Measurements from ENCODE around the gene MOK.
"Not testable (repeated sequence)": the region's sequence is repeated elsewhere in the genome, so short reads cannot be mapped to it uniquely, and the experiment has no call there.

The MOK gene

GRCh38 chr14:102241147-102241546, 63.8 kb downstream of the MOK start:
- H3K4me3 ChIP-seq (ENCODE audit: low read depth, low read length), result peak overlapping the region; percentile 23; the same call in 1 of the 2 replicates

GRCh38 chr14:102240481-102240880, 64.5 kb downstream of the MOK start:
- H3K27me3 ChIP-seq (ENCODE audit: insufficient read depth, low read depth, severe bottlenecking); H3K36me3 ChIP-seq; DNase-seq; H3K9me3 ChIP-seq (ENCODE audit: severe bottlenecking); H3K4me3 ChIP-seq (ENCODE audit: low read depth, low read length): not testable (repeated sequence)
- H3K27ac ChIP-seq, result peak overlapping the region; percentile 83

More at GRCh38 chr14:102241147-102241546, 63.8 kb downstream of the MOK start:
- Histone ChIP-seq H3K27me3 (ENCODE audit: insufficient read depth, low read depth, severe bottlenecking) (no peaks in the 10 kb centered on the region), H3K27ac (peak overlapping the region; percentile 90), H3K36me3 (no peaks in the 10 kb centered on the region), H3K9me3 (ENCODE audit: severe bottlenecking) (peaks cover 10% of the 10 kb centered on the region)
- DNase-seq, result peak; percentile 94
- TF ChIP-seq, protein P1, sequence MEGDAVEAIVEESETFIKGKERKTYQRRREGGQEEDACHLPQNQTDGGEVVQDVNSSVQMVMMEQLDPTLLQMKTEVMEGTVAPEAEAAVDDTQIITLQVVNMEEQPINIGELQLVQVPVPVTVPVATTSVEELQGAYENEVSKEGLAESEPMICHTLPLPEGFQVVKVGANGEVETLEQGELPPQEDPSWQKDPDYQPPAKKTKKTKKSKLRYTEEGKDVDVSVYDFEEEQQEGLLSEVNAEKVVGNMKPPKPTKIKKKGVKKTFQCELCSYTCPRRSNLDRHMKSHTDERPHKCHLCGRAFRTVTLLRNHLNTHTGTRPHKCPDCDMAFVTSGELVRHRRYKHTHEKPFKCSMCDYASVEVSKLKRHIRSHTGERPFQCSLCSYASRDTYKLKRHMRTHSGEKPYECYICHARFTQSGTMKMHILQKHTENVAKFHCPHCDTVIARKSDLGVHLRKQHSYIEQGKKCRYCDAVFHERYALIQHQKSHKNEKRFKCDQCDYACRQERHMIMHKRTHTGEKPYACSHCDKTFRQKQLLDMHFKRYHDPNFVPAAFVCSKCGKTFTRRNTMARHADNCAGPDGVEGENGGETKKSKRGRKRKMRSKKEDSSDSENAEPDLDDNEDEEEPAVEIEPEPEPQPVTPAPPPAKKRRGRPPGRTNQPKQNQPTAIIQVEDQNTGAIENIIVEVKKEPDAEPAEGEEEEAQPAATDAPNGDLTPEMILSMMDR (IDR thresholded peaks at IDR 0.05; ENCODE audit: low read depth, low read length), result no peak

- Histone ChIP-seq H3K36me3 (no peaks in the 10 kb centered on the region), H3K9me3 (ENCODE audit: severe bottlenecking) (peaks cover 10% of the 10 kb centered on the region), H3K4me3 (ENCODE audit: low read depth, low read length) (no peak overlapping the region), H3K27ac (peak overlapping the region; percentile 31; the same call in 1 of the 2 replicates), H3K27me3 (ENCODE audit: insufficient read depth, low read depth, severe bottlenecking) (no peaks in the 10 kb centered on the region)
- TF ChIP-seq, protein P1 (IDR thresholded peaks at IDR 0.05; ENCODE audit: low read depth, low read length), result no peak
- no peak for DNase-seq
Measured at GRCh38 chr14:102239231-102239630, 65.7 kb downstream of the MOK start.

- Histone ChIP-seq H3K36me3 (no peaks in the 10 kb centered on the region), H3K27ac (no peak overlapping the region), H3K4me3 (ENCODE audit: low read depth, low read length) (no peak overlapping the region), H3K27me3 (ENCODE audit: insufficient read depth, low read depth, severe bottlenecking) (no peaks in the 10 kb centered on the region), H3K9me3 (ENCODE audit: severe bottlenecking) (peaks cover 10% of the 10 kb centered on the region)
- no peak for DNase-seq
- TF ChIP-seq, protein P1 (IDR thresholded peaks at IDR 0.05; ENCODE audit: low read depth, low read length), result no peak
Measured at GRCh38 chr14:102238766-102239165, 66.2 kb downstream of the MOK start.

- H3K9me3 ChIP-seq (ENCODE audit: severe bottlenecking), result peaks cover 7% of the 10 kb centered on the region
- no peaks in the 10 kb centered on the region for H3K27me3 ChIP-seq (ENCODE audit: insufficient read depth, low read depth, severe bottlenecking)
- TF ChIP-seq, protein P1 (IDR thresholded peaks at IDR 0.05; ENCODE audit: low read depth, low read length), result no peak
- no peak for DNase-seq
- peaks cover 6% of the 10 kb centered on the region for H3K36me3 ChIP-seq
- H3K4me3 ChIP-seq (ENCODE audit: low read depth, low read length), result no peak overlapping the region
- H3K27ac ChIP-seq, result no peak overlapping the region
Measured at GRCh38 chr14:102238131-102238530, 66.8 kb downstream of the MOK start.

- TF ChIP-seq, protein P1 (IDR thresholded peaks at IDR 0.05; ENCODE audit: low read depth, low read length), result no peak
- Histone ChIP-seq H3K9me3 (ENCODE audit: severe bottlenecking) (peaks cover 7% of the 10 kb centered on the region), H3K36me3 (peaks cover 21% of the 10 kb centered on the region), H3K27me3 (ENCODE audit: insufficient read depth, low read depth, severe bottlenecking) (no peaks in the 10 kb centered on the region), H3K27ac (no peak overlapping the region), H3K4me3 (ENCODE audit: low read depth, low read length) (no peak overlapping the region)
- no peak for DNase-seq
Measured at GRCh38 chr14:102236026-102236425, 68.9 kb downstream of the MOK start.
